ENCODE results near the gene RANGRF.
A peak's percentile ranks its signal among the peaks of the same experiment; 100 is the strongest.

Gene RANGRF

GRCh38 chr17:8275421-8276290, 12.8 kb upstream of the RANGRF start:
- DNase-seq, result no peak

DNA sequence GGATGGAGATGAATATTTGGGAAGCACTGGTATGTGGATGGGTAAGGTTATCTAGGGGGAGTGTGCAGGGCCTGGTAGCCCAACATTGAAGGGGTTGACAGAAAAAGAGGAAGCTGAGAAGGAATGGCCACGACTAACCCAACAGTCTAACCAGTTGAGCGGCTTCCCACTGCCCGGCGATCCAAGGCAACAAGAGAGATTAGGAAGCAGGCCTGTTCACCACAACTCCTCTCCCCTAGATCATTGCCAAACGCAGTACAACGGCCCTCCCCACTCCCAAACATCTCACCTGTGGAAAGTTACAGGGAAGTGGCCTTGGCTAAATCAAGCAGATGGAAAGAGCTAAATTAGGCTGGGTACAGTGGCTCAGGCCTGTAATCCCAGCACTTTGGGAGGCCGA, 11.2 kb upstream of the RANGRF start:
- DNase-seq, result no peak

DNA sequence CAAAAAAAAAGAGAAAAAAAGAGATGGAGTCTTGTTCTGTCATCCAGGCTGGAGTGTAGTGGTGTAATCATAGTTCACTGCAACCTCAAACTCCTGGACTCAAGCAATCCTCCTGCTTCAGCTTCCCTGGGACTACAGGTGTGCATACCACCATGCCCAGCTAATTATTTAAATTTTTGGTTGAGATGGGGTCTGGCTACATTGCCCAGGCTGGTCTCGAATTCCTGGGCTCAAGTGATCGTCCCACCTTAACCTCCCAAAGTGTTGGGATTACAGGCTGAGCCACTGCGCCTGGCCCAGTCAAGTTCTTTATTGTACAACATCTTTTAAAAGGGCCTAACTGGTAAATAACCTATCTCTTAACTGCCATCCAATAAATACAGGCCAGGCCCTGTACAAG, 6.1 kb upstream of the RANGRF start:
- DNase-seq, result no peak

GRCh38 chr17:8283356-8283755, 5.1 kb upstream of the RANGRF start:
- DNase-seq, result no peak

DNA sequence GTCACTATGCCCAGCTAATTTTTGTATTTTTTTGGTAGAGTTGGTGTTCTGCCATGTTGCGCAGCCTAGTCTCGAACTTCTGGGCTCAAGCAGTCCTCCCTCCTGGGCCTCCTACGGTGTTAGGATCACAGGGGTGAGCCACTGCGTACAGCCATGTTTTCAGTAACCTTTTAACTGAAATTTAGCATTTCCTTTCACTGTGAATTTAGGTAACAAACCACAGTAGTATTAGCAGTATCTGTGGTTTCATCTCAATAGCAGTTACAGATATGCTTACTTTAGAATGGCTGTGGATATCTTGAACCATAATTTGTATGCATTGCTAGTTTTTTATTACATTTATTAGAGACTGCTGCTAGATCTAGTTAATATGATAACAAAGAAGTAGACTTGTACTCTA, 4.3 kb upstream of the RANGRF start:
- DNase-seq, result no peak

DNA sequence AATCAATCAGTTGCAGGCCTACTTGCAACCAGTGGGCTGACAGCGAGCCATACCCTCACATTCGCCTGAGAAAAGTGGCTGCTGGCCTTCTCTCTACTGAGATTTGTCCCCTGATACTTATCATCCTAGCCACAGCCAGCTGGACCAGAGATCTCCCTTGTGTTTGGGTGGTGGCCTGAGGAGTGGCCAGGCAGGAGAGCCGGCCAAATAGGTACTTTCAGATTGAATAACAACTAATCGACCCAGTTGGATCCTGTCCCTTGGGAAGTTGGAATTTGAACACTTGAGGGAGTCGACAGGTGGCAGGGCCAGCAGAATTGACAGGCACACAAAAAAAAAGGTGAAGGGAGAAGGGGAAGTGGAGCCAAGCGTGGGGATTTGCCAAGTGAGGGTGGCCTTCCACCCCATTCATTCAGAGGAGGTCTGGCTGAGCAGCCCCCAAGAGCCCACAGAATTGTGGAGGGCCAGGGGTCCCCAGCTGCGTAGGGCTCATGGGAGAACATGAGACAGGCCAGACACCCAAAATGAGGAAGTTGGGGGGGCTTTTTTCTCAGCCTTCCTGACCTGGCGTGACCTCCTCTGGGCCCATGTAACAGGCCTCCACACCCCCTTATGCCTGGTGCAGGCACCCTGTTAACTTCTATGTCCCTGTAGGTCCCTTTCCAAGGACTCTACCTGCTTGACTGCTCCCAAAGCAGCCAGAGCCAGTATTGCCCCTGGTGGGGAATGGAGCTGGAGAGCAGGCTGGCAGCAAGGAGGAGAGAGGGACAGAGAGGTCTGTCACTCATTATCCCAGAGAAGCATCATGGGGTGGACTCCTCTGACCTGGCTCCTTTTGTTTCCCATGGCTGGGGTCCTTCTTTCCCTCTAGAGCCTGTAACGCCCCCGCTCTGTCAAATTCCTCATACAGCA, 2.9 kb upstream of the RANGRF start:
- DNase-seq, result peak; percentile 4

- DNase-seq, result peak; percentile 64
These were observed 677 bp upstream of the RANGRF start for GRCh38 chr17:8287651-8288335.

DNA sequence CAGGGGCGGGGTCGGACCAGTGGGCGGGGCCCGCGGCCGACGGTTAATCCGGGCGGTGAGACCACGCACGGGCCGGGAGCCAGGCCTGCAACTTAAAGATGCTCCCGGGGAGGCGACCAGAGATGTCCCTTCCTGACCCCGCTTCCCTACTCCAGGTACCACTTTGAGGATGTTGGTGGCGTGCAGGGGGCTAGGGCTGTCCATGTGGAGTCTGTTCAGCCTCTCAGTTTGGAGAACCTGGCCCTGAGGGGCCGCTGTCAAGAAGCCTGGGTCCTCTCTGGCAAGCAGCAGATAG, 580 bp downstream of the RANGRF start:
- no peak for DNase-seq

GRCh38 chr17:8290043-8290442, 1.6 kb downstream of the RANGRF start:
- no peak for DNase-seq

DNA sequence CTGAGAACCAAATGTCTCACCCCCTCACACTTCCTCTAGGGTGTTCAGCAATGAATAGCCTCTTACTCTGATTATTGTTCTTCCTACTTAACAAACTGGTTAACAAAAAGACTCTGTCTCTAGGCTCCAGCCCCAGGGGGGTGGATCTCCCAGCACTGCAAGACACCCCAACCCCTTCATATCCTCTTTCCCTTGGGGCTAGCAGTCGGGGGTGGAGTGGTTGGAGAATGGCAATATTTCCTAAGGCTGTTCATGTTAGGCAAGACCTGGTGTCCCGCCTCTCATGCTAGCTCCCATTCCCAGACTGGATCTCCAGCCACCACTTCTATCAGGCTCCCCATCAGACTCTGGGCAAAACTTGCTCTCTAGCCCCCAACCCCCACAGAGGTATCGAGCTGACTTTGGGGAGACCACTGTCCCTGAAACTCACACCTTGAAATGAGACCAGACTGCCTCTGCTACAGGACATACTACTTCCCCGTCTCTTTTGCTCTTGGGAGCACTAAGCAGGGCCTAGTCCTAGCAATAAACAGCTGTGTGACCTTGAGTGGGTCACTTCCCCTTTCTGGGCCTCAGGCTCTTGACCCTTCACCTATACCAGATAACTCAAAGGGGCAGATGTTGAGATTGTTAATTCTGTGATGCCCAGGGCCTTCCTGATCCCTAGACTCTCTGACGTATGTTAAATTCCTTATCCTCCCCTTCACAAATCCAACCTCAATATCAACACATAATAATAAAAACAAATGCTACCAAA, 4.3 kb downstream of the RANGRF start:
- DNase-seq, result no peak

GRCh38 chr17:8294361-8294760, 5.9 kb downstream of the RANGRF start:
- DNase-seq, result no peak

DNA sequence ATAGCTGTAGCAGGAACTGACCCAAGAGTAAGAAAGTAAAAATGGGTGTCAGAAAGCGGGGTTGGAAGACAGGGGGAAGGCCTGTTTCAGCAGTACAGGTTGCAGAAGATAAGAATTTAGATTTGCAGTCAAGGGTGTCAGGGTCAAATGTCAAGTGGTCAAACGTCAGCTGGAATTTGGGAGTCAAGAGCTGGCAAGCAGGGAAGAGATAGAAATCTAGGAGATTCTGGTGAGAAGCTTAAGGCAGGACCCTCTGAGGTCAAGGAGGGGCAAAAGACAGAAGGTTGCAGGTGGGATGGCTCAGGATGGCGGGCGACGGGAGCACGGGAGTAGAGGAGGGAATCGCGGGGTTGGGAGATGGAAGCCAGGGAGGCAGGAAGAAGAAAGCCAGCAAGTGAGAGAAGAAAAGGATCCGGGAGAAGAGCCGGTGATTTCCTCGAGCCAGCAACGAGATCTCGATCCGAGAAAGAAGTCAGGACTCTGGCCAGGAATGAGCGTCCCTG, 6.4 kb downstream of the RANGRF start:
- DNase-seq, result no peak

DNA sequence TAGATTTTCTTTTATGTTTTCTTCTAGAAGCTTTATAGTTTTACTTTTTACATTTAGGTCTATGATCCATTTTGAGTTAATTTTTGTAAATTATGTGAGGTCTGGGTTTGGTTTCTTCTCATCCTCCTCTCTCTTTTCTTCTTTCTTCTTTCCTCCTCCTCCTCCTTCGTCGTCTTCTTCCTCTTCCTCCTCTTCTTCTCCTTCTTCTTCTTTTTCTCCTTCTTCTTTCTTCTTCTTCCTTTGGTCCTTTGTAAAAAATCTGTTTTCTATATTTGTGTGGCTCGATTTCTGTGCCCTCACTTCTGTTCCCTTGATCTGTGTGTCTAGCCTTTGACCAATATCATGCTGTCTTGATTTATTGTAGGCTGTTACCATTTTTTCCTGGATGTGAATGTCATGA, 11.8 kb downstream of the RANGRF start:
- no peak for DNase-seq

GRCh38 chr17:8300627-8301242, 12.3 kb downstream of the RANGRF start:
- DNase-seq, result peak; percentile 78

- no peak for DNase-seq
These were observed 22.2 kb downstream of the RANGRF start for GRCh38 chr17:8310601-8311123.

DNA sequence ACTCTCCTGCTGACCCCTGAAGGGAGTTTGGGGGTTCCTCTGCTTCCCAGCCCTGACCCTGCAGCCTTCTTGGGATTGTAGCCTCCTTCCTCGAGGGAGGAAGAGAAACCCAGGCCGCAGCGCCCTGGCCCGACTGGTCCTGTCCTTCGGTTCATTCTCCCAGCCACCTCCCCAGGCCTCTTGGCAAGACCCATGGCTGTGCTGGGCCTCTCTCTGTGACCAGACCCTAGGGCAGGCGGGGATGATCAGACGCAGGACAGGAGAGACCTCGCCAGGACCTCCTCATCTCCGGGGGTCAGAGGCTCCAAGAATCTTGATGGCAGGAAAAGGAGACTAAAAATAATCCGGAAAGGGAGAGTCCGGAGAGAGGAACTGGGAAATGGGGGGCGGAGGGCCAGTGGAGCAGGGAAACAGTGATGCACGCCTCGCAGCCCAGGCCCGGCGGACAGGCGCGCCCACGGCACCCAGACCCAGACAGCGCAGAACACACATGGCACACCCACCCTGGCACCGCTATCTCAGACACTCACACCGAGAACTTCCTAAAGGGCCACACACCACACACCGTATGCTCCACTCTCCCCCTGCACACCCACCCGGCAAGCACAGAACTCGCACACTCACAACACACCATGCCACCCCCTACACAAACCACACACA, 22.8 kb downstream of the RANGRF start:
- DNase-seq, result no peak

DNA sequence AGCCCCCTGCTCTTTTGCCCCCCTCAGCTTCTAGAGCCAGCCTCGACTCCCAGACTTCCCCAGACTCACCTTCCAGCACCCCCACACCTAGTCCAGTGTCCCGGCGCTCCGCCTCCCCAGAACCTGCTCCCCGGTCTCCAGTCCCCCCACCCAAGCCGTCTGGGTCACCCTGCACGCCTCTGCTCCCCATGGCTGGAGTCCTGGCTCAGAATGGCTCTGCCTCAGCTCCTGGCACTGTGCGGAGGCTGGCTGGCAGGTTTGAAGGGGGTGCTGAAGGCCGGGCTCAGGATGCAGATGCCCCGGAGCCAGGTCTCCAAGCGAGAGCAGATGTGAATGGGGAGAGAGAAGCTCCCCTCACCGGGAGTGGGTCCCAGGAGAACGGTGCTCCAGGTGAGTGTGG, 23.8 kb downstream of the RANGRF start:
- no peak for DNase-seq

- no peak for DNase-seq
These were observed 24.5 kb downstream of the RANGRF start for GRCh38 chr17:8312726-8313600.

DNA sequence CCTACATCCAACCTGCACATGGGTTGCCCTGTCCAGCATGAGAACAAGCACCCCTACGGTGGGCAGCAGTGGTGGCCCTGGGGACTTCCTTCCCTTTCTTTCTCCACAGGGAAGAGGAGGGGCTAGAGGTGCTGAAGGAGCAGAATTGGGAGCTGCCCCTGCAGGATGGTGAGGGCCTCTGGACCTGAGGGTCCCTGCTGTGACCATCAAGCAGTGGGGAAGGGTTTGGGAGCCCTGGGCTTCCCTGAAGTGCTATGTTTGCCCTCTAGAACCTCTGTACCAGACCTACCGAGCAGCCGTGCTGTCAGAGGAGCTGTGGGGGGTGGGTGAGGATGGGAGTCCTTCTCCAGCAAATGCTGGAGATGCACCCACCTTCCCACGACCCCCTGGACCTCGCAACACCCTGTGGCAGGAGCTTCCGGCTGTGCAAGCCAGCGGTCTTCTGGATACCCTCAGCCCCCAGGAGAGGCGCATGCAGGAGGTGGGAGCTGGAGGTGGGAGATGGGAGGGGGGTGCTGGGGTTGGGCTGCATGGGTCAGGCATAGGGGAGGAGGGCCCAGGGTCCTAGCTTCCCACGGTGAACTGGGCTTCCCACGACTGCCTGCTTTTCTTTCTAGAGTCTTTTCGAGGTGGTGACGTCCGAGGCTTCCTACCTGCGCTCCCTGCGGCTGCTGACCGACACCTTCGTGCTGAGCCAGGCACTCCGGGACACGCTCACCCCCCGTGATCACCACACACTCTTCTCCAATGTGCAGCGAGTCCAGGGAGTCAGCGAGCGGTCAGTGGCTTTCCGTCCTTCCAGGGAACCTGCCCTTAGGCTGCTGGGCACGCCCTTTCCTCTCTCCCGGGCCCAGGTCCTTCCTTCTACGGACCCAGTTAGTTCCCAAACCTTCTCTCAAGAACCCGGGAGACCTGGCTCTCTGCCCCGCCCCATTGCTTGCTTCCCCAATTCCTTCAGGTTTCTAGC, 26.6 kb downstream of the RANGRF start:
- DNase-seq, result no peak
